Activated CD4-positive, alpha-beta T cell treated with anti-CD3 and anti-CD28 coated beads for 4 hours (primary cell): ENCODE data around the gene UBE2G1.
A peak's percentile ranks its signal among the peaks of the same experiment; 100 is the strongest.
"Not testable (repeated sequence)": the region's sequence is repeated elsewhere in the genome, so short reads cannot be mapped to it uniquely, and the experiment has no call there.

Experiments
- DNase-seq, 2 donors: peaks; one replicate each; pipeline ENCODE4 v3.0.0-alpha.2; 2020

Gene UBE2G1

DNA sequence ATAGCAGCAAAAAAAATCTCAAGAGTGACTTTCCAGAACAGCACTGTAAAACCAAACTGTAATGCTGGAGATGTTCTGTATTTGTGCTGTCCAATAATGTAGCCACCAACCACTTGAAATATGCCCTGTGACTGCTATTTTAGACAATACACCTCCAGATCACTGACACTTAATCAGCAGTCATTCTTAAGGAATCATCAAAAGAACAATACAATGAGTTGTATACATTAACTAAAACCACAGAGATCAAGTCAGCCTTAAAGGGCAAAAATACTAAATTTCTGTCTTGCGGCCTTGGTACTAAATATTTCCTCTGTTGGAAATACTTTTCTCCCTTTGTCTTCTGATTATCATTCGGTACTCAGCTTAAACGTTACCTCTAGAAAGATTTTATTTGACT is 69.1 kb downstream of the UBE2G1 start:
- no peak for DNase-seq

DNA sequence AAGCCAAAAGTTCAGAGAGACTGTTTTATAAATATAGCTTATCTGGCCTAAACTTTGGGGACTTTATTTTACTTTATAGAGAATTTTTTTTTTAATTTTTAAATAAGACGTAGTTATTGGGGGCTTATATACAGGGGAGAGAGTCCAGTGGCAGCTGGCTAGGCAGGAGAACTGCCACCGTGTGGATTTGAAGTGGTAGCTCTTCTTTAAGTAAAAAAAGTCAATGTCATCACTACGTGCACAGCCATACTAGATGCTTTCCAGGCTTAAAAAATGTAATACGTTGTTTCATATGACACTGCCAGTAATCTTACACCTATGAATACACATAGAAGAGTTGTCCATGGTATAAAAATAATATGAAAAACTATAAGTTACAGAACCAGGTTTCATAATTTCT is 70.8 kb downstream of the UBE2G1 start:
- no peak for DNase-seq

- DNase-seq = no peak
Measured at GRCh38 chr17:4293572-4293971, 72.9 kb downstream of the UBE2G1 start.

DNA sequence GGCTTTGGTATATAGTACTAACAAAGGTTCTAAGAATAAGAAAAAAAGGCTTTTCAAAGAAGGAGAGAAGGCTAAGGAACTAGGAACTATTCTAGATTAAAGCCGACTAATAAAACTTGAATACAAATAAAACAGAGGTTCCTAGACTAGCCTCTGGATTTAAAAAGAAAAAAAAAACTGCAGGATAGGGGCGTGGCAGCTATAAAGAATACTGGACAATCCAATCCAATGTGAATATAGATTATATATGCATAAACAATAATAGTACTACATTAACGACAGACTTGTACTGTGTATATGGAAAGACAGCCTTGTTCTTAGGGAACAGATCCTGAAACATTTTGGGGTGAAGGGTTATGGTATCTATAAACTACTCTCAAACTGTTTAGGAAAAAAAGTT is 78.8 kb downstream of the UBE2G1 start:
- DNase-seq = no peak

DNA sequence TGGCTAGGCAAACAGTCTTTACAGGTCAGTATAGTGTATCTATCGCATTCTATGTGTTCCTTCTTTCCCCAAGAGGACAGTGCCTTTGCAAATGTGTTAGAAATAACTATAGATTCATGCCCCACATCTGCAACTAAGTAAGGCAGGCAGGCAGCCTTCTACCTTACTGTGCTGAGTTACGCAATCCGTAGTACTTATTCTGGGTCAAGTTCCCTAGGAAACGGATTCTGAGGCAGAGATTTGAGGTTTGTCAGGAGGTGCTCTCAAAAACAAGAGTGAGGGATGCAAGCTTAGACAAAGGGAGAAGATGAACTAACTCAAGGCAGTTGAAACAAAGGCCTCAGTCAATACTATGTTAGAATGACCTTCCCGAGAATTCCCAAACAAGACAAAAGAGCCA is 90.0 kb downstream of the UBE2G1 start:
- no peak for DNase-seq

DNA sequence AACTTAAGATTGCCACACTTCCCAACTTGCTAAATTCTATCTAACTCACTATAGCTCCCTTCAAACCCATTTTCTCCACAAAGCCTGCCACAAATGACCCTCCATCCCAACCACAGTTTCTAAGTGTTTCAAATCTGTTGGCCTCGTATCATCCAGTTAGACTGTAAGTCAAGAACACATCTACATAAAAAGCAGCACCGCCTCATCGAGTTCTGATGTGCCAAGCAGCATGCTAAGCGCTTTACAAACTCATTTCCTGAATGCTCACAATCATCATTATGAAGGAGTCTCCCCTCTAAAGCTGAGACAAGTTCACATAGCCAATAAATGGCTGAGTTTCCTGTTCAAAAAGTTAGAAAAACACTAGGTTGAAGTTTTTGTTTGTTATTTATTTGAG is 93.5 kb downstream of the UBE2G1 start:
- DNase-seq = no peak

DNA sequence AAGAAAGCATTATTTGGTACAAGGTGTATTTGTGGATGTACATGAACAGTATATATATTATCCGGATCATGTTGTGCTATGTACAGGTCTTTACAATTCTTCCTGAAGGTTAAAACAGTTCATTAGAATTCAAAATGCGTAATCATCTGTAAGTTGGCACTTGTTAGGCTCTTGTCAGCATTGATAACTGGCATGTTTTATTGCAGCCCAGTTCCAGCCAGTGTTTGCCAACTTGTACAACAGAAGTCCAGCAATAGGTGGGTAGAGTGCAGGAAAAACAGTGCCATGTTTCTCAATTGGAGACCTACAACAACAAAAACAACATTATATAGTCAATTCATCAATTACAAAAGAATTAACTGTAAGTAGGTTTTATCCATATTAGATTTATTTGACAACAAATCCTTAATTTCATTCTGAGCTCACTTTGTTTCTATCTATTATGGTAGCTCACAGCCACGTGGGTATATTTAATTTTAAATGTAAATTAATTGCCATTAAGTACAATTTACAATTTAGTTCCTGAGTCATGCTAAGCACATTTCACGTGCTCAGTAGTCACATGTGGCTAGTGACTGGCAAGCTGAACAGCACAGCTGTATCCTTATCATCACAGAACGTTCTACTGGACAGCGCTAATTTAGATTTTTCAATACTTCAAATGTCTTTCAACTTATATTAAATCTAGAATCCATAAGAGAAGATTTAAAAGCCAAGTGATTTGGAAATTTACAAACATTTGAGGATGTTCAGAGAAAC is 94.1 kb downstream of the UBE2G1 start:
- no peak for DNase-seq

DNA sequence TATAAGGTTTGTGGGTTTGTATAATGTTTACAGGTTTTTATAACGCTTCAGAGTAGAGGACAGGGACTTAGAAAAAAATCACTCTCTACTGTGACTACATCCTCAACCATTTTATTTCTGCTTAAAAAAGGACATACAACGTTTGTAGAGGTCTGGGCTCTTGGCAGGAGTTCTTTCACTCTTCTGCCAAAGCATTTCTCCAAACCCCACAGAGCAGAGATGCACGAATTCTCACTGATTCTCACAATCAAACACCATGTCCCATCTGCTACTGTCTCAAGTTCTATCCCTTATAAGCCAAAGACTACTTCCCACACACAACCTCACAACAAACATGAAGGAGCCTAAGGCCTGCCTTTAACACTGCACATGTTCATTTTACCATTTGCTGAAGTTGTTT is 95.7 kb downstream of the UBE2G1 start:
- no peak for DNase-seq

GRCh38 chr17:4269915-4270314 is 96.6 kb downstream of the UBE2G1 start:
- no peak for DNase-seq

DNA sequence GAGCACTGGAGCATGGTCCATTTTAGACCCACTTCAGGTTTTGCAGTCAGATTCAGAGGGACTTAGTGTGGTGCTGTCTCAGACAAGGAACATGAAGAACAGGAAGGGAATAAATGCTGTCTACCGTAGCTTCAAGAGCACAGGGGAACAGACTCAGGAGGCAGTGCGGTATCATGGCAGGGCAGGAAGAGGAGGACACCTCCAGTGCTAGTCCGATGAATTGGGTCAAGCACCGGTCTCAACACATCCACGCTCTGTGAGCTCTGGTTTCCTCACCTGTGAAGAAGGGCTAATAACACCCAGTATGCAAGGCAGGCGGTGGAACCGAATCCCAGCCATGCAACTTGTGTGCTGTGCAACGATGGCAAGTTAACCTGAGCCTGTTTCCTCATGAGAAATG is 99.1 kb downstream of the UBE2G1 start:
- DNase-seq = no peak

- DNase-seq = no peak
Measured at GRCh38 chr17:4266550-4266949, 99.9 kb downstream of the UBE2G1 start.

DNA sequence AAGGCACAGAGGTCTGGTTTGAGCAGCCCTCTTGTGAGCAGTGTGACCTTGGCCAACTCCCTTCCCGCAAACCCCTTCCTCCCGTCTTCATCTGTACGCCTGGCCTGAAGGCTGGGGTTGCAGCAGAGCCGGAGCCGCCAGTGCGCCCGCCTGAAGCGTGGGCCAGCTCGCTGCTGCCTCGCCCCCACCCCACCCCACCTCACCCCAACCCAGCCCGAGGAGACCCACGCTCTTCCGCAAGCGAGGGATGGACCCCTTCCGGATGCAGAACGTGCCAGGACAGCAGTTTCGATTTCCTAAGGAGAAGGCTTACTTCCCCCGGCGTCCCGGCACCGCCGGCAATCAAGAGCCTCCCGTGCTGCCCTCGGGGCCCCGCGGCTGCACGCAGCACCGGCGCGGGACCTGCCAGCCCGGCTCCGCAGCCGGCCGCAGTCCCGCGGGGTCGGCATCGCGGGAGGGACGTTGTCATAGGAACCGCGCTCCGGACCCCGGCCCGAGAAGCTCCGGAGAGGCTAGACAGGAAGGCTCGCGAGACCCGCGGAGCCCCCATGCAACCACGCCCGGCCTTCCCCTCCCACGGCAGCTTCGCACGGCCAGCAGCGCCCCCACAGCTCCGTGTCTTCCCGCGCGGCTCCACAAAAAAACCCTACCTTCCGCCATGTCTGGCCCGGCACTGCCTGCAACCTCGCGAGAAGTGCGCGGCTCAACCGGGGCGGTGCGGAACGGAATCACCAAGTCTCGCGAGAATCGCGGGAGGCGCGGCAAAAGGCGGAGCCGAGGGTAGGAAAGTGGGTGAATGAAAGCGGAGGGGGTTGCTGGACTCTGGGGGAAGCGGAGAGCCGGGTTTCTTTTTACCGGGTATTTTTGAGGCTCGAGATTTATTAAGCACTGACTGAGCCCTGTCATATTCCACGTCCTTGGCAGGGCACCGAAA is 102.9 kb downstream of the UBE2G1 start, which contains the start of gene ANKFY1:
TSS of gene ANKFY1 (minus strand) at position 698 of the 934 bp plus-strand sequence. CDS start at position 660, 38 bp downstream.
- DNase-seq = peak; percentile 96 to 98

- no peak for DNase-seq
Measured at GRCh38 chr17:4262703-4263102, 103.8 kb downstream of the UBE2G1 start.

DNA sequence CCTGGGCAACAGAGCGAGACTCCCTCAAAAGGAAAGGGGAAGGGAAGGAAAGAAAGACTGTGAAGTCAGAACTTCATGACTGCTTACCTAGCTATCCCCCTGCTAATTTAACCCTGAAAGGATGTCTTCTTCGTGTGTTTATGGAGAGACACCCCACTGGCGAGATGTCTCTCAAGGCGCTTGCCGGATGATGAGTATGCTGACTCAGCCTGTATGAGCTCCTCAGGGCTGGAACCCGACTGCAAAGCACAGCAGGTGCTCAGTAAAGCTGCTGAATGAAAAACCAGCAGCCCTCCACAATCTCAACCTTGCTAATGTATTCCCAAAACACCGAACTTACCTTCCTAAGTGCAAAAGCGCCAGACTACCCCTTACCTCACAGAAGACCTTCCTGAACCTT is 105.0 kb downstream of the UBE2G1 start:
- DNase-seq = no peak

DNA sequence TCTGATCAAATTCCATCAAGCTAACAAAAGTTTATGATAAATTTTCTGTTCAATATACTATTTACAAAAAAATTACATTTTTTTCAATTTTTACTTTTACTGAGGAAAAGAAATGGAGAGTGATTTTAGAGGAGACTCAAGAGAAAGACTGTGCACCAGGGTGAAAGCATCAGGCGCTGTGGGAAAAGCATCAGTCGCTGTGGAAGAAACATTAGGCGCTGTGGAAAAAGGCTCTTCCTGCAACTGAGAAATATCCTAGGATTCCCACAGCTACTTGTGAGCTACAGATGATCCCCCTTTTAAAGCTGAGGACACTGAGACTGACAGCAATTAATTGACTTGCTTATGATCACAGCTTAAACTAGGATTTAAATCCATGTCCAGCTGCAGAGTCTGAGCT is 107.6 kb downstream of the UBE2G1 start:
- no peak for DNase-seq

DNA sequence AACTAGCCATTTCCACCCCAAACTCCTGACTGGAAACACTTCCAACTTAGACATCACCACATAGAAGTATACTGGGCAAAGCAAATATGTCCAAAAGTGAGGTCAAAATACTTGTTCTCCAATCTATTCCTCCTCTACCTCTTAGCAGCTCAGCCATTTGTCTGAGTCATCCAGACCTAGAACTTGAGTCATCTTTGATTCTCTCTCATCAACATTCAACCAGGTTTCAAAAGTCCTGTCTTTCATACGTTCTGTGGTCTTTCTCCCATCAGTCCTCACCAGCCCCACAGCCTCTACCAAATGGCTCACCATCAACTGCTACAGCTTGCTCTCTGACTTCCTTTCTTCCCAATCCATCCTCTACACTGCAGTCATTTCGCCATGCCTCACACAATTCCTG is 109.5 kb downstream of the UBE2G1 start:
- no peak for DNase-seq

DNA sequence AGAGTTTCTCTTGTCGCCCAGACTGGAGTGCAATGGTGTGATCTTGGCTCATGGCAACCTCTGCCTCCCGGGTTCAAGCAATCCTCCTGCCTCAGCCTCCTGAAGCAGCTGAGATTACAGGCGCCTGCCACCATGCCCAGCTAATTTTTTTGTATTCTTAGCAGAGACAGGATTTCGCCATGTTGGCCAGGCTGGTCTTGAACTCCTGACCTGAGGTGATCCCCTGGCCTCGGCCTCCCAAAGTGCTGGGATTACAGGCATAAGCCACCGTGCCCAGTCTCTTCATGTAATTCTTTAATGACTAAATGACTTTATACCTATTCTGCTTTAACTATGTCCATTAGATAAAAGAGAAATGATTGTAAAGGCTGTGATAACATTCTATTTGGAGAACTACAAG is 111.2 kb downstream of the UBE2G1 start:
- not testable (repeated sequence) for DNase-seq

- no peak for DNase-seq
Measured at GRCh38 chr17:4250887-4251286, 115.6 kb downstream of the UBE2G1 start.

GRCh38 chr17:4249452-4250029 is 116.9 kb downstream of the UBE2G1 start:
- no peak for DNase-seq

DNA sequence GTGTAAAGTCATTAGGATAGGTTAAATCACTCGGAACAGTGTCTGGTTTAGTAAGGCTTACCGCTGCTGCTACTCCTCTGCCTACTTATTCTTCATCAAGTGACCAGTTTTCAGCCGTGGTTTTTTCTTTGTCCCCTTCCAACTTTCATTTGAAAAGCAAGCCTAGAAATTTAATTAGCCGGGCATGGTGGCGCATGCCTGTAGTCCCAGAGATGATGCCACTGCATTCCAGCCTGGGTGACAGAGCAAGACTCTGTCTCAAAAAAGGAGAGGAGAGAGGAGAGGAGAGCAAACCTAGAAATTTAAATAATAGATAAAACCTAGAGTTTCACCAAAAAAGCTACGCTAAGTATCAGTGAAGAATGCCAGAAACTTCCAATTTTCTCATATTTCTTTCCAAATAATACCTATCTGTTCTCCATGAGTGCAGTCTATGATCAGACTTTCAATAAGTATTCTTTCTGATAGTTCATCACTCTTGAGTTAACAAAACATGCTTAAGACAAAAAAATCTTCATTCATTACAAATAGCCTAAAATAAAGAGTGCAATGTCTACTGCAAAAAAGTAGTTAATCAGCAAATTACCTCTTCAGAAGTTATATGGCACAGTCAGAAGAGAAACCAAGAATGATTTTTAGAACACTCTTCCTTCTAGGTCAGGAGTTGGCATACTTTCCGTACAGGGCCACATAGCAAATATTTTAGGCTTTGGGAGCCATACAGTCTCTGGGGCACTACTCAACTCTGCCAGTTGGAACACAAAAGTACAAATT is 117.8 kb downstream of the UBE2G1 start:
- no peak for DNase-seq

DNA sequence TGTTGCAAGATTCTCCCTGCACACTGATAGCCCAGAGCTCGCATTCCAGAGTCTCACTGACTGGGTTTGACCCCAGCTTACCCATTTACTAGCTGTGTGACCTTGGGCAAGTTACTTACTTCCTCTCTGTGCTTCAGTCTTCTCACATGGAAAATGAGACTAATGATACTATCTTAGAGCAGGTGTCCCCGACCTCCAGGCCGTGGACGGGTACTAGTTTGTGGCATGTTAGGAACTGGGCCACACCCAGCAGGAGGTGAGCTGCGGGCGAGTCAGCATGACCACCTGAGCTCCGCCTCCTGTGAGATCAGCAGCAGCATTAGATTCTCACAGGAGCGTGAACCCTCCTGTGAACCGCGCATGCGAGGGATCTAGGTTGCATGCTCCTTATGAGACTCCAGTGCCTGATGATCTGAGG is 118.5 kb downstream of the UBE2G1 start:
- no peak for DNase-seq

DNA sequence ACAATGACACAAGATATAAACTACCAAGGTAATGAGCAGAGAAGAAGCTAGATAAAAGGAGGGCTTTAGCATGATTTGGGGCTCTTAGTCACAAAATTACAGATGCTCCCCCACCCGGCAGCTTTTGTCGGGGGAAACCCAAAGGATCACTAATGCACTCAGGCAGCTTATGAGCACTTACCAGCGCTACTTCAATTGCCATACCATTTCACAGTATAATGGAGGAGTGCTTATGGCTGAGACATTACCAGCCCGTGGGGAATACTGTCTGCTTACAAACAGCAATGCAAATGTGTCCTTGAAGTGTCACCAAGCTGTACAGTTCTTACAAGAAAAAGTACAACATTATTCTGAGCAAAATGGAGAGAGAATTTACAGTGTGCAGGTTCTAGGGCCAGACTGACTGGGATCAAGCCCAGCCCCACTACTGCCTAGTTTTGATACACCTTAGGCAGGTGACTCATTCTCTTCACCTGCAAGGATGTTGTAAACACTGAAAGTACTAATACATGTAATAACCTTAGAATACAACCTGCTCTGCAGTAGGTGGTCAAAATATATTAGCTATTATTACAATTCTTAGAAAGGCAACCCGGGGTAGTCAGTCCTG is 119.0 kb downstream of the UBE2G1 start:
- DNase-seq = no peak
